Epidermal melanocyte (primary cell): ENCODE results near the gene HRC.
"Not testable (repeated sequence)": the region's sequence is repeated elsewhere in the genome, so short reads cannot be mapped to it uniquely, and the experiment has no call there.

ENCODE experiments used
- DNase-seq: peaks from one replicate; pipeline ENCODE4 v3.0.0; 2011; ENCODE audit warnings: low spot score; ENCODE audit not compliant: insufficient read length

The HRC gene

DNA sequence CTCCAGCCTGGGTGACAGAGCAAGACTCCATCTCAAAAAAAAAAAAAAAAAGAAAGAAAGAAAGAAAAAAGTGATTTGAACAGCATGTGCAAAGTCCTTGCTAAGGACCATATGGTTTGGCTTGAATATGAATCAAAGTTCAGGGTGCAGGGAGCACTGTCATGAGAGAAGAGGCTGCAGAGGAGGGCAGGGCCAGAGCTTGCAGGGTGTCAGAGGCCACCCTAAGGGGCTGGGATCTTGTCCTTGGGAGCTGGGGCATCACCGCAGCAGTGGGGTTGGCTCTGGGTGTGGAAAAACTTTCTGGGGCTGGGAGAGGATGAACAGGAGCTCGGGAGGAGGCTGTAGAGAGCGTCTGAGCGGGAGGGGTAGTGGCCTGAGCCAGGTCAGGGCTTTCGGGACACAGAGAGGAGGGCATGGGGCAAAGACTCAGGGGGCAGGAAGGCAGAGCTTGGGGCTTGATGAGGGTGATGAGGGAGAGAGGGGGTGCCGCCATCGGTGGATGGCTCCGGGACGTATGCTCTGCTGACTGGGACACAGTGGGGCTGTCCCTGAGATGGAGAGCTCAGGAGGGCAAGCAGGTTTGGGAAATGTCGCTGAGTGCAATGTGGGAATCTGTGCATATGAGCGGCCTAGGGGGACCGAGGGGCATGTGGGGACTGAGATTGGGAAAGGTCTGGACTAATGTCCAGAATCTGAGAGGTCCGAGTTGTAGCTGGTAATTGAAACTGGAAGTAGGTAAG lies 5.4 kb upstream of the HRC start:
- no peak for DNase-seq

DNA sequence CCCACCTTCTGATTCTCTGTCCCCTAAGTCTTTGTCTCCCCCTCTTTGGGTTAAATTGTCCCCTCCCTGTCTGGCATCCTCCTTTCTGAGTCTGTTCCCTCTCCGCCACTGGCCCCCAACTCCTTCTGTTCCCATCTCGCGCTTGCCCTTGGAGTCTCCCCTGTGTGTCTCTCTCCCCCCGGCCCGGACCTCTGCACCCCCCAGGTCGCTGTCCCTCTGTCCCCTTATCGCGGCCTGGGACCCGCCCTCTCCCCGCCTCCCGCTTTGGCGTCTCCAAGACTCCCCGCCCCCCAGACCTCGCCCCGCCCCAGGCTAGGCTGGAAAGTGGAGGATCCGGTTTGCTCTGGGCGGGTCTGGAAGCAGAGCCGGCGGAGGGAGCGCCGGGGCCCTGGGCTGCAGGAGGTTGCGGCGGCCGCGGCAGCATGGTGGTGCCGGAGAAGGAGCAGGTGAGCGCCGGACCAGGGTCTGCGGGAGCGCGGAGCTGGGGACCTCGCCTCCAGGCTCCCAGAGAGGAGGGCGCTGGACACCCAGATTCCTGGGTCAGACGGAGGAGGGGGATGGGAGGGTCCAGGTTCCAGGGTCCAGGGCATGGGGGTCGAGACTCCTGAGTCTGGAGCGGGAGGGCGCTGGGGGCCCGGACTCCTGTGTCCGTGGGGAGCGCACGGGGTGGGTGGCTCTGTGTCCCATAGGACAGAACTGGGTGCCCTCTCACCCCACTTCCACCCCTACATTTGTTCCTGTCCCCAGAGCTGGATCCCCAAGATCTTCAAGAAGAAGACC lies 2.4 kb upstream of the HRC start, which contains the start of gene TRPM4:
TRPM4 (plus strand) TSS at position 348 of the 780 bp plus-strand sequence; CDS start at position 423, 75 bp downstream.
- peak; percentile 82 for DNase-seq

DNA sequence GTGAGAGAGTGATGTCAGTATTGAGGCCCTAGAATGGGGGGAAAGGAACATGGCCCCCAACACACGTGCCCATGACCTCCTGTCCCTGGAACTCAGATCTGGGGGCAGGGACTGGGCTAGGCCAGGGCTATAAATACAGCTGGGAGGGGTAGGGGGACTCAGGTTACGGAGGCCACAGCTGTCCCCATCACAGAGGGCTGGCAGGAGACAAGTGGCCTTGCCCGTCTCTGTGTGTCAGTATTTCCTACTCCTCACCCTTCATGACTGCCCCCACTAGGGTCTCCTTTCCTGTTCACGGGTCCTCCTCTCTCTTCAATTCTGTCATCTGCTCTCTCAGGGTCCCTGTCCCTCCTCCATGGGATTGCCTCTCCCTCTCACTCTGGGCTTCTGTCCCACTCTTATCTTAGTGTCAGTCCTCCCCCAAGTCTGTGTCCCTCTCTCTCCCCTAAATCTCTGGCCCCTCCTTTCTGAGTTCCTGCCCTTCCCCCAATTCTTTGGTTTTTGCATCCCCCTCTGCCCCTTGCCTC lies 687 bp upstream of the HRC start:
- no peak for DNase-seq

DNA sequence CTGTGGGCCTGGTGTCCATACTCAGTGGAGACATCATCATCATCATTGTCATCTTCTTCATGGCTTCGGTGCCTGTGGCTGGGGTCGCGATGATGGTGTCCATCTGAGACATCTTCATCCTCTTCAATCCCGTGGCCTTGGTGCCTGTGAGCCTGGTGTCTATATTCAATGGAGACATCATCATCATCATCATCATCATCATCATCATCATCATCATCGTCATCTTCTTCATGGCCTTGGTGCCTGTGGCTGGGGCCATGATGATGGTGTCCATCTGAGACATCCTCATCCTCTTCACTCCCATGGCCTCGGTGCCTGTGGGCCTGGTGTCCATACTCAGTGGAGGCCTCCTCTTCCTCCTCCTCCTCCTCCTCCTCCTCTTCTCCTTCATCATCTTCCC lies 917 bp downstream of the HRC start:
- no peak for DNase-seq

DNA sequence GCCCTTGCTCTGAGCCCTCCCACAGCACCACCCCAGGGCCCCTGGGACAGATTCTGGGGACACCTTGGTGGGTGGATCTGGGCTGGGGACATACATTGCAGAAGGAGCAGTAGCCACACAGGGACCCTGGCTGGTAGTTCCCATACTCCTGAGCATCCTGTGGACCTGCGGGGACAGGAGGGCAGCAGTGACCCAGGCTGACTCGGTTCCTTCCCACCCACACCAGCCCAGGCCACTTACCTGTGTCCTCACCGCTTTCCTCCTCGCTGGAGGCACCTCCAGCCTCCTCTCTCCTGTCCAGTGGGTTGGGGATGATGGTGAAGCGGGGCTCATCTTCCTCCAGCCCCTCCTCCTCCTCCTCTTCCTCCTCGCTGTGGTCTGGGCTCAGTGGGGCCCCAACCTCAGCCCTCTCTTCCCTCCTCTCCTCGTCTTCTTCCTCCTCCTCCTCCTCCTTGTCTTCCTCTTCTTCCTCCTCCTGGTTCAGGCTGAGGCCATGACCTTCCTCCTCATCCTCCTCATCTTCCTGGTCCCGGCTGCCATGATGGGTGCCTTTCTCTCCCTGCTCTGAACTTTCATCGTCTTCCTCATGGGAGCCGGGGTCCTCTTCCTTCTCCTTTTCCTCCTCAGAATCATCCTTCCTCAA lies 1.9 kb downstream of the HRC start:
- DNase-seq = no peak

DNA sequence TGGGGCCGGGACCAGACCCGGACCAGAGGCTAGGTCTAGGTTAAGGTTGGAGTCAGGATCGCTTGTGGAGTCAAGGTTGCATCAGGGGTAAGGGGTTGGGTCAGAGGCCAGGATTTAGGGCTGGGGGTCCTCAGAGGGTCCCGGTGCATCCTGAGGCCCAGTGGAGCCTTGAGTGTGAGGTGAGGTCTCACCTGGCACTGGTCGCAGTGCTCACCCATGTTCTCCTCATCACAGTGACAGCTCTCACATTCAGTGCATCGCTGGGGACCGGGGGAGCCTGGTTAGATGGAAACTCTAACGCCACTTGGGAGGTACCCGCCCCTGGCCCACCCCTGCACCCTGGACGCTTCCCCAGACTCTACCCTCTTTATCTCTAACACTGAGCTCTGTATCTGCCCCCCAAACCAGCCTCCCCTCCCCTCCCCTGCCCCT lies 3.1 kb downstream of the HRC start:
- DNase-seq = no peak

DNA sequence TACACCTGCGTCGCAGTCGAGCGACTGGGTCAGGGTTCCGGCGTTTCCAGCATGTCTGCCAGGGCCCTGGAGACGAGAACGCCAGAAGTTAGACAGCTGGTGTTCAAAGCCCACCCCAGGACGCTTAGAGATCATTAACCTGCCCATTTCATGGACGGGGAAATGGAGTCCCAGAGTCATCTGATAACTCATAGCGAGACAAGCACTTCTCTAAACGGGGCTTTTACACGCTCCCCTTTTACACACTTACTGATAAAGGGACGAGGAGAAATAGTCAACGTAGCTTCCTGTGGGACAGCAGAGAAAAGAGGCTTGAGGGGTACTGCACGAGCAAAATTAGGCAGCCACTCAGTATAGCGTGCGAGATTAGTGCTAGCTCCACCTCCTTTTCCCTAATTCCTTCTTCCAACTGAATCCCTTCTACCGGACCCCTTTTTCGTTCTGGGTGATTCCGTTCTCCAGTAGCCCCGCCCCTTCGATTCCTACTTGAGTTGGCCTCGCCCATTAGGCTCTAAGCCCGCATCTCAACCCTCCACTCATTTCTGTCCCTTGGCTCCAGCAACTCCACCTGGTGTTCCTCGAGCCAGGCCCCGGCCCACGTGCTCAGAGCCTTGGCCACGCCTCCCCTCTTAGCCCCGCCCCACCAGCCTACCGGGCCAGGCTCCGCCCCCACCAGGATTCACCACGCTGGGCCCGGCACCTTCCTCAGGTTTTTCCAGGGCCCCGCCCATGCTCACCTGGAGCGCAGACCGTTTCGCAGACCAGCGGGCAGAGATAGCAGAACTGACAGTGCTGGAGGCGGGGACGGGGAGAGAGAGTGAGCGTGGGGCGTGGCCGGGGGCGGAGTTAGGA lies 3.7 kb downstream of the HRC start:
- DNase-seq = peak; percentile 27

DNA sequence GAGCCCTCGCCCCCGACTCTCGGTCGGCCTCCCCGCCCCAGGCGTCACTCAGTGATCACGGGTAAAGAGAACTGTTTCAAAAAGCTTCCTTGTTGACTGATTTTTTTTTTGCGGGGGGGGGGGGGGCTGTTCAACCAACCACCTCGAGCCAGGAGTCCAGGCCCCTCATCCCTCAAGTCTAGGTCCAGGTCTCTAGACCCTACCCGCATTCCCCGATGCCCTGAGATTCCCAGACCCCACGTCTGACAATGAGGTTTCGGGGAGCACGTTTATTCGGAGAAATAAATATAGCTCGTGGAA lies 4.3 kb downstream of the HRC start:
- peak; percentile 31 for DNase-seq

DNA sequence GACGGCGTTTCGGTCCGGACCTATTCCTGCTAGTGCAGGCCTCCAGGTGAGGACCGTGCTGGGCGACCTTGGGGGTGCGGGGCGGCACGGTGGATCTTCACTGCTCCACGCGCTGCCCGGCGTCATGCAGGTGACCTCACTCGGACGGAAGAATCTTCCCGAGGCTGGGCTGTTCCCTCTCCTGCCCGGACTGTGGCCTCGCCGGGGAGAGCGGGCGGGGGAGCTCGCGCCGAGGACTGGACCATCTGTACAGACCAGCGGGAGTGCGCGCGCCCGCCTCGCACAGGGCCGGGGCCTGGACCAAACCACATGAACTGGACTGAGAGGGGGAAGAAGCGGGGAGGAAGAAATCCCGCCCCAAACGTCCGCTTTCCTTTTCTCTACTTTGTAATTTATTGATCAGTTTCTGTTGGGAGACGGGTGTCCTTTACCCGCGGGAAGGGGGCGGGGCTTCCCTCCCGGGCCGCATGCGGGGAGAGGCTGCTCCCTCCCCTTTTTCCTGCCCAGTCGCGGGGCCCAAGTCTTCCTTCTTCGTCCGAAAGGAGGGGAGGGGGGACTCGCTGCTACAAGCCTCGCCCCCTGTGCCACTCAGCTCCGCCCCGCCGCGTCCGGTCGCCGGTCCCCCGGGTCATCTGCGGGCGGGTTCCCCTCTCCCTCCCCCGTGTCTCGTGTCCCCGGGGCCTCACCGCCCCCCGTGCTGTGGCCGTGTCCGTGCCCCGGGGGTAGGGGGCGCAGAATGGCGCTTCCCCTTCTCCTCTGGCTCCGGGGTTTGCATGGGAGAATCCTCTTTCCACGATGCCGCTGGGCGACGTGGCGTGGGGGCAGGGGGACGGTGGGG lies 4.9 kb downstream of the HRC start:
- DNase-seq = peak; percentile 86

DNA sequence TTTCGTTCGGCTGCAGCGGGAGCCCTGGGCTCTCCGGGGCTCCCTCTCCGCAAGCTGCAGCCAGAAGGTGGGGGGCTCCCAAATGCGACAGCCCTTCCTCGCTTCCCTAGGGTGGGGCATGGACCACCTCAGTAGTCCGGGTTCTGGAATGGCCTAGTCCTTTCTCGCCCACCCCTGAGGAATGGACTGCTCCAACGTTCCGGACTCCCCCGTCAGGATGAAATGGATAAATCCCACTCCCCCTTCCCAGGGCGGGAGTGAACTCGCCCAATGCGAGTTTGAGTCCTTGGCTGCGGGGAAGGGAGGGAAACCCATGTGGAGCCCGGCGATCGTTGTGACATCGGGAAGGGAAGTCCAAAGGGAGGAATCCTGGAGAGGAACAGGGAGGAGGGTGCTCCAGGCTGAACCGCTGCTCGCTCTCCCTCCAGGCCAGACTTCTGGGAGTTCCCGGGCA lies 5.5 kb downstream of the HRC start:
- peak; percentile 44 for DNase-seq

DNA sequence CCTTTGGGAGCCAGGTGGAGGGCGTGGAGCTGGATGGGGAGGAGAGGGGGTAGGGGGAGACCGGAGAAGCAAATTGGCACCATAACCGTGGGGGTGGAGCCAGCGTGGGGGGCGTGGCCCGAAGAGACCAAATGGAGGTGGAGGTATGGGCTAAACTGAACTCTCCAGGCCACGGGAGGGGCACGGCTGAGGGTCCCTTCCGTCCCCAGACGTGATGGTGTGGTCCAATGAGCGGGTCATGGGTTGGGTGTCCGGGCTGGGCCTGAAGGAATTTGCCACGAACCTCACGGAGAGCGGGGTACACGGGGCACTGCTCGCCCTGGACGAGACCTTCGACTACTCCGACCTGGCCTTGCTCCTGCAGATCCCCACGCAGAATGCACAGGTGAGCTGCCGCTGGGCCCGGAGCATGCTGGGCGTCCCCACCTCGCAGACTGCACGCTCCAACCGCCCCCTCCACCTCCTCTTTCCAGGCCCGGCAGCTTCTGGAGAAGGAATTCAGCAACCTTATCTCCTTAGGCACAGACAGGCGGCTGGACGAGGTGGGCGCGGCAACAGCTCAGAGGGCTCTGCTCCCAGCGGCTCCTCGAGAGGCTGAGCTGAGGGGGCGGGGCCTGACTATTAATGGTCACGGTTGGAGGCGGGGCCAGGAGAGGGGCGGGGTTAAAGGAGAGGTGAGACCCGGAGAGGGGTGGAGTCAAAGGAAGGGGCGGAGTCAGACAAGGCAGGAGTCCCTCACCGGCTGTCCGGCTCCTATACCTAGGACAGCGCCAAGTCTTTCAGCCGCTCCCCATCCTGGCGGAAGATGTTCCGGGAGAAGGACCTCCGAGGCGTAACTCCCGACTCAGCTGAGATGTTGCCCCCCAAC lies 6.2 kb downstream of the HRC start:
- DNase-seq = peak; percentile 87

DNA sequence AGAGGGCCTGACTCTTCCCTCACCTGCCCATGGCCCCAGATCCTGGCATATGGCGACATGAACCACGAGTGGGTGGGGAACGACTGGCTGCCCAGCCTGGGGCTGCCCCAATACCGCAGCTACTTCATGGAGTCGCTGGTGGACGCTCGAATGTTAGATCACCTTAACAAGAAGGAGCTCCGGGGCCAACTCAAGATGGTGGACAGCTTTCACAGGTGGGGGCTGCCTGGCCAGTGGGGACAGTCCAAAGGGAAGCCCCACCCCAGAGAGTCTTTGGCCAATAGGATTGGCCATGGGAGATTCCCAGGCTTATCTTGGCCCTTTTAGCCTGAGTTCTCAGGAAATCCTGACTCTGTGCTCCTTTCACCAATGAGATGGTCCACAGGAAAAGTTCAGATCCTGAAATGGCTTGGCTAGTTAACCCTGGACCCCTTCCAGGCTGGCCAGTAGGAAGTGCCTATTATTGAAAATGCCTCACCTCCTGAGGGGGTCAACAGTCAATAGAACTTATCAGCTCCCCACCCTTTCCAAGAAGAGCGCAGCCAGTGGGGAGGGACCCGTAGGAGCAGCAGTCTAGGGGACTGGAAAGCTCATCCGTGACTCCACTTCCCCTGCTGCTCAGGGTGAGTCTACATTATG lies 7.0 kb downstream of the HRC start:
- DNase-seq = no peak

DNA sequence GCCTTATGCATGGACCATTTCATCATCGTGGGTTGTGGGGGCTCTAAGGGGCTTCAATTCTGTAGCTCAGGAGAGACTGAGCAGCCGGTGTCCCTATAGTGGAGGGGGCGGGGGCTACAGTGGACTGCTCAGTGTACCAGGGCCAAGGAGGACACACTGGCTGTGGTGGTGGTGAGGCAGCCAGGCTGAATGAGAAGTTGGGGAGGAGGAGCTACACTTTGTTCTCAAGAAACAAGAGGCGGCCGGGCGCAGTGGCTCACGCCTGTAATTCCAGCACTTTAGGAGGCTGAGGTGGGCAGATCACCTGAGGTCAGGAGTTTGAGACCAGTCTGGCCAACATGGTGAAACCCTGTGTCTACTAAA lies 8.8 kb downstream of the HRC start:
- not testable (repeated sequence) for DNase-seq

DNA sequence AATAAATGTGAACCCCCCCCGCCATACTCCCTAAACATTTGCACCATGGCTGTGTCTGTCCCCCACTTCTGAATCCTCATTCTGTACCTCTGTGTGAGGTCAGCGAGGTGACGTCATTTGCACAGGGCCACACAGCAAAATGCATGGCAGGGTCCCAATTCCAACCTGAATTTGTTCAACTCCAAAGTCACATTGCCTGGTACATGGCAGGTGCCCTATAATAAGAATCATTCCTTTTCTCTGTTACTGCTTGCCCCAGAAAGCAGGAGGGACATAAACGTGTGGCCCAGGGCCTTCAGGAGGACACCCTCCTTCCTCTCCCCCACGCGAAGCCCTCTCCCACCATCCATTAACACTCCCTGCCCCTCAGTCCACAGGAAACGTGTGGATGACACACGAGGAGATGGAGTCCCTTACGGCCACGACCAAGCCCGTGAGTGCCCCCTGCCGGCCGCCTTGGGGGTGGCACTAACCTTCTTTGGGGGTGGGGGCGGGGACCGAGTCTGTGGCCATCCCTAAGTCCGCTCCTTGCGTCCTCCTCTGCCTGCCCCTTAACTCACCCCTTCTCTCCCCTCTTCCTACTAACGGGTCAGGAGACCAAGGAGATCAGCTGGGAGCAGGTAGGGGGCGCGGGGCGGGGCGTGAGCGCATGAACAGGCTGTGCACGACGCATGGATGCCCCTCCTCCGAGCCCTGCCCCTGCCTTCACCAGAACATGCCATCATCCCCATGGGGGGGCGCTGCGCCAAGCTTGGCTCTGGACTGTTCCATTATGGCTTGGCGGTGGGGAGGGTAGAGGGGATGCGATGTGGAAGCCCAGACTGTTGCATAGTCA lies 9.4 kb downstream of the HRC start:
- DNase-seq = peak; percentile 78

DNA sequence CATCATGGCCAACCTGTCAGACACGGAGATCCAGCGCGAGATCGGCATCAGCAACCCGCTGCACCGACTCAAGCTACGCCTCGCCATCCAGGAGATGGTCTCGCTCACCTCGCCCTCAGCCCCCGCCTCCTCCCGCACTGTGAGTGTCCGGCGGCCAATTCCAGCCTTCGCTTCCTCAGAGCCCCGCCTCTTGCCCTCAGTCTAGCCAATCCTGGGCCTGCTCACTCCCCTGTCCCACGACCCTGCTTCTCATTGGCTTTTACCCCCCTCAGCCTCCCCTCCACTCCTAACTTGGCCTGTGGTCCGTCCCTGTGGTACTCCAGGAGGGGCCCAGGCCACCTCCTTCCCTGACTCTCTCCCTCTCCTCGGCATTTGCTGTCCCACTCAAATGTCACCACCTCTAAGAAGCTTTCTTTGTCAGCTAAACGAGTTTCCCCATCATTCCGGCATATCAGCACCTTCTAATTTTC lies 12.3 kb downstream of the HRC start:
- DNase-seq = peak; percentile 98

DNA sequence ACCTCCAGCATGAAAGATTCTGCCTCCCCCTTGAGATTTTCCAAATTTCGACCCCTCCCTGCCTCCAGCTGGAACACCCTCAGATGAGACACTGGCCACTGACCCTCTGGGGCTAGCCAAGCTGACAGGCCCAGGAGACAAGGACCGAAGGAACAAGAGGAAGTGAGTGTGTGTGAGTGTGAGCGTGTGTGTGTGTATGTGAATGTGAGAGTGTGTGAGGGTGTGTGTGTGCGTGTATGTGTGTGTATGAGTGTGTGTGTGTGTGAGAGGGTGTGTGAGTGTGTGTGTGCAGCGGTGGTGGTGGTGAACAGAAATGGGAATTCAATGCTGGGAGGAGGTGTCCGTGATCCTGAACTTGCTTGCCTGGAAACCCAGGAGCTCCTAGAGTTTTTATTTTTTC lies 13.8 kb downstream of the HRC start:
- DNase-seq = no peak

DNA sequence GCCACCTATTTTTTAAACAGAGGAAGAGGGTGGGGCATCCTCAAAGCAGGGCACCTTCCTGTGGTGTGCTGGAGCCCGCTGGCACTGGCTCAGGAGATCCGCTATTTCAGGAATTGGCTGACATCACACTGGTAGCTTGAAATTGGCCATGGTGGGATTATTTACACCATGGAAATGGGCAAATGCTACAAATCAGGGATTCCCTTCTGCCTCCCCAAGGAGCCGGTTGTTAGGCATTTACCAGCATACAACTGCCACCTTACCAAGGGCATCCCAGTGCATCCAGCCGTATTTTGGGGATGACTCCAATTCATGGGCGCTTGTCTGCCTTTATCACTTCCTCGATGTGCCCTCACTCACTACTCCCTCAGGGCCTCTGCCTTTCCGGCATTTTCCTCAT lies 14.2 kb downstream of the HRC start:
- no peak for DNase-seq

DNA sequence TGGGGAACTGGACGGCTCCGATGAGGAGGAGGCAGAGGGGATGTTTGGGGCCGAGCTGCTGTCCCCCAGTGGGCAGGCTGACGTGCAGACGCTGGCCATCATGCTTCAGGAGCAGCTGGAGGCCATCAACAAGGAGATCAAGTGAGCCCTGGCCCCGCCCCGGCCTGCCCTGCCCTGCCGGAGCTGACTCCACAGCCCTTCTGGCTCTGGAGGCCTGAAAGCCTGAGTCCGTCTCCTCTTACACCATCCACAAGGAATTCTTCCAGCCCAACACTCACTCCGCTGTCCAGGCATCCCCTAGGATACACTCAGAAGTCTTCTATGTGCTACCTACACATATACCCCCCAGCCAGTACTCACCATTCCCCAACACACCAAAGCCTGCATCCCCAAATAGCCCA lies 18.4 kb downstream of the HRC start:
- DNase-seq = no peak
